Activated CD8-positive, alpha-beta T cell treated with anti-CD3 and anti-CD28 coated beads for 36 hours (primary cell): ENCODE results near the gene ST6GALNAC5. TPM values are rescaled to one million over a fixed set of nuclear protein-coding genes. Genes with fewer than 3 reads are reported as not detected.

Experiments
- ATAC-seq: fragments of 200-7000 bp; cut with Tn5 transposase; one replicate; pipeline ENCODE4 v1.10.0; 2021; ENCODE audit warnings: mild to moderate bottlenecking, moderate library complexity
- CTCF ChIA-PET: fragments of 350-600 bp; sonication (Branson Sonifier 250); formaldehyde crosslinking; loops from one replicate; lab custom pipeline; 2021; ENCODE audit warnings: antibody characterized with exemption; lab: Charles Lee
- POLR2A ChIA-PET: fragments of 350-600 bp; sonication (Branson Sonifier 250); formaldehyde crosslinking; loops from one replicate; lab custom pipeline; 2021; ENCODE audit warnings: antibody characterized with exemption; lab: Charles Lee
- DNase-seq: peaks from one replicate; pipeline ENCODE4 v3.0.0-alpha.2; 2020
- H3K27ac Mint-ChIP-seq: one replicate; pipeline ENCODE4 v1.8.0; 2021; ENCODE audit warnings: mild to moderate bottlenecking, mixed read lengths
- H3K27me3 Mint-ChIP-seq: one replicate; pipeline ENCODE4 v1.8.0; 2021; ENCODE audit warnings: mixed read lengths
- H3K36me3 Mint-ChIP-seq: one replicate; pipeline ENCODE4 v1.8.0; 2021; ENCODE audit warnings: low read depth, mixed read lengths
- H3K4me1 Mint-ChIP-seq: one replicate; pipeline ENCODE4 v1.8.0; 2021; ENCODE audit warnings: low read depth, mixed read lengths
- H3K4me3 Mint-ChIP-seq: one replicate; pipeline ENCODE4 v1.8.0; 2021; ENCODE audit warnings: mild to moderate bottlenecking, moderate library complexity, mixed read lengths
- H3K9me3 Mint-ChIP-seq: one replicate; pipeline ENCODE4 v1.8.0; 2021; ENCODE audit warnings: mixed read lengths
- CTCF ChIP-seq: fragments of 200-600 bp; IDR thresholded peaks from one replicate; pipeline ENCODE4 v1.8.0; 2022; ENCODE audit warnings: antibody characterized with exemption, mild to moderate bottlenecking
- intact Hi-C: fragments of 100-400 bp; cut with micrococcal nuclease; formaldehyde crosslinking; loops from one replicate; pipeline ENCODE4 v1.10.0; 2022
- total RNA-seq, 2 experiments: library from RNA; stranded (reverse); gene quantifications; one replicate each; pipeline ENCODE4 v1.2.3, GENCODE V29; 2021

Gene ST6GALNAC5
- total RNA-seq, 2 experiments from 2014 or later, result not detected

GRCh38 chr1:77027847-77028246, 160.6 kb downstream of the ST6GALNAC5 start:
- intact Hi-C loops, result no loop called here
- no peak for DNase-seq
- TF ChIP-seq CTCF, result no peak
- Mint-ChIP-seq H3K4me1 (no peaks in the 10 kb centered on the region), H3K27me3 (peaks cover 7% of the 10 kb centered on the region), H3K27ac (no peak overlapping the region), H3K4me3 (no peak overlapping the region), H3K9me3 (no peaks in the 10 kb centered on the region), H3K36me3 (no peaks in the 10 kb centered on the region)
- POLR2A ChIA-PET, result no interaction called here
- CTCF ChIA-PET, result interaction anchor here (1.4 kb wide), 1 partner anchor 9 kb away, joined by 3 read pairs; no protein-coding TSS in a partner anchor
- no peak for ATAC-seq

- ATAC-seq, result no peak
- ChIA-PET CTCF (no interaction called here), POLR2A (no interaction called here)
- no peaks in the 10 kb centered on the region for H3K4me1 Mint-ChIP-seq
- intact Hi-C loops, result no loop called here
- TF ChIP-seq CTCF, result no peak
- H3K27ac Mint-ChIP-seq, result no peak overlapping the region
- no peaks in the 10 kb centered on the region for H3K36me3 Mint-ChIP-seq
- no peaks in the 10 kb centered on the region for H3K9me3 Mint-ChIP-seq
- no peak overlapping the region for H3K4me3 Mint-ChIP-seq
- DNase-seq, result no peak
- H3K27me3 Mint-ChIP-seq, result peaks cover 11% of the 10 kb centered on the region
These were observed 163.3 kb downstream of the ST6GALNAC5 start for GRCh38 chr1:77030401-77031105.

GRCh38 chr1:77031106-77031662, 163.9 kb downstream of the ST6GALNAC5 start:
- H3K27me3 Mint-ChIP-seq, result peaks cover 11% of the 10 kb centered on the region
- H3K9me3 Mint-ChIP-seq, result no peaks in the 10 kb centered on the region
- CTCF ChIA-PET, result no interaction called here
- DNase-seq (no peak), ATAC-seq (no peak)
- POLR2A ChIA-PET, result no interaction called here
- intact Hi-C loops, result no loop called here
- H3K27ac Mint-ChIP-seq, result no peak overlapping the region
- no peak overlapping the region for H3K4me3 Mint-ChIP-seq
- no peaks in the 10 kb centered on the region for H3K4me1 Mint-ChIP-seq
- H3K36me3 Mint-ChIP-seq, result no peaks in the 10 kb centered on the region
- no peak for TF ChIP-seq CTCF

- no peak for TF ChIP-seq CTCF
- Mint-ChIP-seq H3K4me3 (no peak overlapping the region), H3K27ac (no peak overlapping the region), H3K27me3 (peaks cover 8% of the 10 kb centered on the region), H3K4me1 (no peaks in the 10 kb centered on the region), H3K9me3 (peaks cover 2% of the 10 kb centered on the region), H3K36me3 (no peaks in the 10 kb centered on the region)
- ATAC-seq (no peak), DNase-seq (peak; percentile 34)
- POLR2A ChIA-PET, result no interaction called here
- intact Hi-C loops, result no loop called here
- CTCF ChIA-PET, result no interaction called here
These were observed 169.3 kb downstream of the ST6GALNAC5 start for GRCh38 chr1:77036560-77036959.

- ATAC-seq (no peak), DNase-seq (no peak)
- H3K36me3 Mint-ChIP-seq, result no peaks in the 10 kb centered on the region
- no peak overlapping the region for H3K4me3 Mint-ChIP-seq
- no peak overlapping the region for H3K27ac Mint-ChIP-seq
- POLR2A ChIA-PET, result no interaction called here
- no peak for TF ChIP-seq CTCF
- intact Hi-C loops, result no loop called here
- peaks cover 2% of the 10 kb centered on the region for H3K9me3 Mint-ChIP-seq
- H3K4me1 Mint-ChIP-seq, result no peaks in the 10 kb centered on the region
- H3K27me3 Mint-ChIP-seq, result peaks cover 6% of the 10 kb centered on the region
- CTCF ChIA-PET, result no interaction called here
These were observed 169.8 kb downstream of the ST6GALNAC5 start for GRCh38 chr1:77037038-77037437.
